ENCODE results near the gene VTI1B. TPM values are rescaled to one million over a fixed set of nuclear protein-coding genes. Genes with fewer than 3 reads are reported as not detected.
"Not testable (repeated sequence)": the region's sequence is repeated elsewhere in the genome, so short reads cannot be mapped to it uniquely, and the experiment has no call there.

The VTI1B gene
- total and polyA plus RNA-seq, 8 donors, result 43.0 to 114 (median 72.3) TPM

DNA sequence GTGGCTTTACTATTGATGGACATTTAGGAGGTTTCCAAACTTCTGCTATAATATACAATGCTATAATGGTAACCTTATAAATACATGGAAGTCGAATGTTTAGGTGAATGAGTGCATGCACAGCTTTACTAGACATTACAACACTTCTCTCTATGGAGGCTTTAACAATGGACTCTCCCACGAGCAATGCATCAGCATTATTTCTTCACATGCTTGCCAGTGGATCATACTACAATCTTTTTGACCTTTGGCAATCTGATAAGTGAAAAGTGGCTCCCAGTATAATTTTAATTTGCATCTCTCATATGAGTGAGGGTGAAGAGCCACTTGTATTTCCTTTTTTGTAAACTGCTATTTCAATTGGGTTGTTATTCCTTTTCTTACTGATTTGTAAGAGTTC is 45.4 kb upstream of the VTI1B start:
- no peak overlapping the region for H3K4me3 ChIP-seq
- 44 to 68% (median 56%) methylated on average over 2 of the region's 2 CpGs for WGBS, 5 donors
- H3K36me3 ChIP-seq, result no peaks in the 10 kb centered on the region
- TF ChIP-seq EP300 (IDR thresholded peaks at IDR 0.05) (no peak), POLR2A (IDR thresholded peaks at IDR 0.05) (no peak)
- TF ChIP-seq, protein P1, sequence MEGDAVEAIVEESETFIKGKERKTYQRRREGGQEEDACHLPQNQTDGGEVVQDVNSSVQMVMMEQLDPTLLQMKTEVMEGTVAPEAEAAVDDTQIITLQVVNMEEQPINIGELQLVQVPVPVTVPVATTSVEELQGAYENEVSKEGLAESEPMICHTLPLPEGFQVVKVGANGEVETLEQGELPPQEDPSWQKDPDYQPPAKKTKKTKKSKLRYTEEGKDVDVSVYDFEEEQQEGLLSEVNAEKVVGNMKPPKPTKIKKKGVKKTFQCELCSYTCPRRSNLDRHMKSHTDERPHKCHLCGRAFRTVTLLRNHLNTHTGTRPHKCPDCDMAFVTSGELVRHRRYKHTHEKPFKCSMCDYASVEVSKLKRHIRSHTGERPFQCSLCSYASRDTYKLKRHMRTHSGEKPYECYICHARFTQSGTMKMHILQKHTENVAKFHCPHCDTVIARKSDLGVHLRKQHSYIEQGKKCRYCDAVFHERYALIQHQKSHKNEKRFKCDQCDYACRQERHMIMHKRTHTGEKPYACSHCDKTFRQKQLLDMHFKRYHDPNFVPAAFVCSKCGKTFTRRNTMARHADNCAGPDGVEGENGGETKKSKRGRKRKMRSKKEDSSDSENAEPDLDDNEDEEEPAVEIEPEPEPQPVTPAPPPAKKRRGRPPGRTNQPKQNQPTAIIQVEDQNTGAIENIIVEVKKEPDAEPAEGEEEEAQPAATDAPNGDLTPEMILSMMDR (IDR thresholded peaks at IDR 0.05), result no peak
- H3K9me3 ChIP-seq, result no peaks in the 10 kb centered on the region
- intact Hi-C loops (cut with DNase I; ENCODE audit: low total_unique reads), result no loop called here
- H3K27me3 ChIP-seq, result no peaks in the 10 kb centered on the region
- DNase-seq, result no peak
- peaks cover 0 to 16% (median 7%) of the 10 kb centered on the region in 4 donors for H3K4me1 ChIP-seq
- H3K27ac ChIP-seq, result no peak overlapping the region

DNA sequence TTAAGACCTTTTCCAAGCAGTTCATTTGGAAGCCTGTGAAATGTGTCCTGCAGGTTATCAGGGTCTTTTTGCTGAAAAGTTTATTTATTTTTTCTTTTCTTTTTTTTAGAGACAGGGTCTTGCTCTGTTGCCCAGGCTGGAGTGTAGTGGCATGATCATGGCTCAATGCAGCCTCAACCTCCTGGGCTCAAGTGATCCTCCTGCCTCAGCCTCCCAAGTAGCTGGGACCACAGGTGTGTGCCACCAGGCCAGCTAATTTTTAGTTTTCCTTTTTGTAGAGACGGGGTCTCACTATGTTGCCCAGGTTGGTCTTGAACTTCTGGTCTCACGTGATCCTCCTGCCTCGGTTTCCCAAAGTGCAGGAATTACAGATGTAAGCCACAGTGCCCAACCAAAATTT is 45.0 kb upstream of the VTI1B start:
- H3K9me3 ChIP-seq; intact Hi-C loops (cut with DNase I; ENCODE audit: low total_unique reads); H3K4me3 ChIP-seq; H3K27ac ChIP-seq; DNase-seq; H3K36me3 ChIP-seq; H3K27me3 ChIP-seq: not testable (repeated sequence)
- 90 to 94% (median 92%) methylated on average over 3 of the region's 3 CpGs for WGBS, 5 donors
- peaks cover 0 to 16% (median 7%) of the 10 kb centered on the region in 4 donors for H3K4me1 ChIP-seq

DNA sequence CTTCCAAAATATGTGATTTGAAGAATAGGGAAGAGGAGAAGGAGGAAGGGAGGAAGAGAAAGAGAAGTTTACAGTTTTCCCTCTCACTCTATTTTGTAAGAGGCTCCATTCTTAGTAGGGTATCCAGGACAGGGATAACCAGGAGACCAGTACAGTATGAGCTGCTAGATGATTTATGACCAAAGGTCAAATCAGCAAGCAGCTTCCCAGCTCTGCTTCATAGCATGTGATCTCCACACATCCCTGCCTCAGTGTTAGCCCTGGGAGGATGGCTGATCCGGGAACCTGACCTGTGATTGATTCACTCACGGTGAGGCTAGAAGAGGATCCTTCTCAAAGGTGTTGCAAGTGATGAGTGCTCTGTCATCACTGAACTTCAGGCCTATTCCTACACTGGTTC is 43.8 kb upstream of the VTI1B start:
- no peak overlapping the region for H3K27ac ChIP-seq
- no peaks in the 10 kb centered on the region for H3K27me3 ChIP-seq
- TF ChIP-seq, protein P1 (IDR thresholded peaks at IDR 0.05), result no peak
- TF ChIP-seq EP300 (IDR thresholded peaks at IDR 0.05) (no peak), POLR2AphosphoS5 (IDR thresholded peaks at IDR 0.05) (no peak)
- no peaks in the 10 kb centered on the region for H3K9me3 ChIP-seq
- DNase-seq, result no peak
- 73 to 84% (median 81%) methylated on average over 2 of the region's 2 CpGs for WGBS, 5 donors
- intact Hi-C loops (cut with DNase I; ENCODE audit: low total_unique reads), result no loop called here
- no peak overlapping the region for H3K4me3 ChIP-seq
- peaks cover 0 to 16% (median 7%) of the 10 kb centered on the region in 4 donors for H3K4me1 ChIP-seq
- no peaks in the 10 kb centered on the region for H3K36me3 ChIP-seq

- H3K4me1 ChIP-seq, result peaks cover 0 to 8% (median 2%) of the 10 kb centered on the region in 4 donors
- no peaks in the 10 kb centered on the region for H3K9me3 ChIP-seq
- no peaks in the 10 kb centered on the region for H3K27me3 ChIP-seq
- DNase-seq, result no peak
- TF ChIP-seq EP300 (IDR thresholded peaks at IDR 0.05) (no peak), POLR2A (IDR thresholded peaks at IDR 0.05) (no peak), POLR2AphosphoS5 (IDR thresholded peaks at IDR 0.05) (no peak)
- TF ChIP-seq, protein P1 (IDR thresholded peaks at IDR 0.05), result no peak
- no peak overlapping the region for H3K4me3 ChIP-seq
- 54 to 70% (median 59%) methylated on average over 1 of the region's 1 CpG for WGBS, 5 donors
- intact Hi-C loops (cut with DNase I; ENCODE audit: low total_unique reads), result no loop called here
- H3K27ac ChIP-seq, result no peak overlapping the region
- no peaks in the 10 kb centered on the region for H3K36me3 ChIP-seq
Measured at GRCh38 chr14:67717048-67717447, 42.6 kb upstream of the VTI1B start.

DNA sequence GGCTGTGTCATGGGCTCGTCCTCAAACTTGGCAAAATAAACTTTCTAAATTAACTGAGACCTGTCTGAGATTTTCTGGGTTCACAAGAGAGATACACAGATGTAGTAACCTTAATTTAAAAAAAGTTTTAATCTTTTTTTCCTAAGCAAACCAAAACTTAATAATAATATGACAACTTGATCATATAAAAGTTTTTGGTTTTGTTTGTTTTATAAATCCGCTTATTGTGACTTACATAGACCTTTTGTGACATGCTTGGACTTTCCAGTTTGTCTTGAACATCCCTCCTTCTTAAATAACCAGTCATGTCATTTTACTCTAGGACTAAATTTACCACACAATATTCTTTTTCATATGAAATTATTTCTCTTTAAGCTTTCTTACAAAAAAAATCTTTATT is 35.8 kb upstream of the VTI1B start:
- DNase-seq, result no peak
- H3K4me3 ChIP-seq, result no peak overlapping the region
- WGBS, 5 donors, result 85 to 95% (median 92%) methylated on average over 2 of the region's 2 CpGs
- no peaks in the 10 kb centered on the region for H3K36me3 ChIP-seq
- no peaks in the 10 kb centered on the region for H3K9me3 ChIP-seq
- H3K4me1 ChIP-seq, result no peaks in the 10 kb centered on the region
- H3K27me3 ChIP-seq, result no peaks in the 10 kb centered on the region
- no peak for TF ChIP-seq POLR2AphosphoS5 (IDR thresholded peaks at IDR 0.05)
- TF ChIP-seq, protein P1 (IDR thresholded peaks at IDR 0.05), result no peak
- TF ChIP-seq EP300 (IDR thresholded peaks at IDR 0.05), result no peak
- TF ChIP-seq POLR2A (IDR thresholded peaks at IDR 0.05), result no peak
- intact Hi-C loops (cut with DNase I; ENCODE audit: low total_unique reads), result no loop called here
- no peak overlapping the region for H3K27ac ChIP-seq

DNA sequence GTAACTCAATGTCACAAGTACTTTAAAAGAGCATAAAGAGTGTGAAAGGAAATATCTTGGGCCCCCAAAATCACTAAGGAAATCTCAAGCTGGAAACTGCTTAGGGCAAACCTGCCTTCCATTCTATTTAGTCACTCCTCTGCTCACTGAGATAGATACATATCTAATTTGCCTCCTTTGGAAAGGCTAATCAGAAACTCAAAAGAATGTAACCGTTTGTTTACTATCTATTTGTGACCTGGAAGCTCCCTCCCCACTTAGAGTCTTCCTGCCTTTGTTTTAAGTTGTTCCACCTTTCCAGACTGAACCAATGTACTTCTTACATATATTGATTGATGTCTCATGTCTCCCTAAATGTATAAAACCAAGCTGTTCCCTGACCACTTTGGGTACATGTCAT is 35.4 kb upstream of the VTI1B start:
- not testable (repeated sequence) for DNase-seq, H3K27me3 ChIP-seq, H3K27ac ChIP-seq, H3K4me1 ChIP-seq, H3K36me3 ChIP-seq, H3K9me3 ChIP-seq, H3K4me3 ChIP-seq
- intact Hi-C loops (cut with DNase I; ENCODE audit: low total_unique reads), result loop anchor here (10.0 kb wide), 1 partner anchor 185 kb away; no protein-coding TSS in a partner anchor
- 50 to 78% (median 70%) methylated on average over 1 of the region's 1 CpG for WGBS, 5 donors

DNA sequence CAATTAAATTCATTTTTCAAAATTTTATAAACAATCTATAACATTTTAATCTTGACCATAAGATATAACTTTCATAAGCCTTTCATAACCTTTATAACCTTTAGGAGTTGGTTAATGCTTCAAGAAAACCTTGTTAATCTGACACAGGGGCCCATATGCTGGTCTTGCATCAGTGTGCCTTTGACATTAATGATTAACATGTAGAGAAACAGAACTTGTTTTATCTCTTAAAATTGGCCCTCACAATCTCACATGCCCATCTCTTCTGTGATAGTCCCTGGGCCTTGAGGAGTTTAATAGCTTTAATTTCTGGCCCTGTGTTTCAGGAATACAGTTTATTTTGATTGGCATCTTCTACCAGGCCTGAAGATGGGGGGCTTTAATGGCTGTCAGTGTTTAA is 34.9 kb upstream of the VTI1B start:
- intact Hi-C loops (cut with DNase I; ENCODE audit: low total_unique reads), result loop anchor here (10.0 kb wide), 1 partner anchor 185 kb away; no protein-coding TSS in a partner anchor
- H3K27ac ChIP-seq, H3K4me3 ChIP-seq: not testable (repeated sequence)

More for the DNA sequence above, 34.9 kb upstream of the VTI1B start:
- not testable (repeated sequence) for H3K27me3 ChIP-seq, H3K9me3 ChIP-seq, DNase-seq, H3K36me3 ChIP-seq, H3K4me1 ChIP-seq

All from stomach (tissue), 9 donors.